ENCODE measurements around the gene CNTN4. TPM values are rescaled to one million over a fixed set of nuclear protein-coding genes. Genes with fewer than 3 reads are reported as not detected.

CNTN4 gene
- total RNA-seq, 2 experiments from 2014 or later, result not detected

GRCh38 chr3:2774481-2775249 lies 676.0 kb downstream of the CNTN4 start:
- no peaks in the 10 kb centered on the region for H3K4me1 Mint-ChIP-seq (ENCODE audit: low read depth)
- ChIA-PET POLR2A (no interaction called here), CTCF (no interaction called here)
- H3K27ac Mint-ChIP-seq, result no peak overlapping the region
- no peak for ATAC-seq
- H3K27me3 Mint-ChIP-seq, result no peaks in the 10 kb centered on the region
- no peak overlapping the region for H3K4me3 Mint-ChIP-seq
- DNase-seq, result no peak
- no peaks in the 10 kb centered on the region for H3K9me3 Mint-ChIP-seq
- H3K36me3 Mint-ChIP-seq (ENCODE audit: low read depth), result no peaks in the 10 kb centered on the region
- intact Hi-C loops (cut with micrococcal nuclease), result no loop called here
- TF ChIP-seq CTCF (IDR thresholded peaks at IDR 0.05), result no peak

GRCh38 chr3:2783261-2783660 lies 684.6 kb downstream of the CNTN4 start:
- Mint-ChIP-seq H3K27ac (no peak overlapping the region), H3K9me3 (no peaks in the 10 kb centered on the region), H3K36me3 (ENCODE audit: low read depth) (no peaks in the 10 kb centered on the region), H3K4me3 (no peak overlapping the region), H3K4me1 (ENCODE audit: low read depth) (no peaks in the 10 kb centered on the region), H3K27me3 (no peaks in the 10 kb centered on the region)
- no peak for TF ChIP-seq CTCF (IDR thresholded peaks at IDR 0.05)
- ATAC-seq (no peak), DNase-seq (no peak)
- POLR2A ChIA-PET, result no interaction called here
- intact Hi-C loops (cut with micrococcal nuclease), result no loop called here
- CTCF ChIA-PET, result no interaction called here

GRCh38 chr3:2784627-2785026 lies 686.0 kb downstream of the CNTN4 start:
- ATAC-seq, result no peak
- intact Hi-C loops (cut with micrococcal nuclease), result no loop called here

GRCh38 chr3:2790266-2790815 lies 691.7 kb downstream of the CNTN4 start:
- no peak overlapping the region for H3K4me3 Mint-ChIP-seq

More at GRCh38 chr3:2784627-2785026, 686.0 kb downstream of the CNTN4 start:
- POLR2A ChIA-PET, result no interaction called here
- Mint-ChIP-seq H3K27me3 (no peaks in the 10 kb centered on the region), H3K4me1 (ENCODE audit: low read depth) (no peaks in the 10 kb centered on the region), H3K36me3 (ENCODE audit: low read depth) (no peaks in the 10 kb centered on the region), H3K9me3 (no peaks in the 10 kb centered on the region), H3K27ac (no peak overlapping the region), H3K4me3 (no peak overlapping the region)
- no peak for TF ChIP-seq CTCF (IDR thresholded peaks at IDR 0.05)
- DNase-seq, result no peak
- CTCF ChIA-PET, result no interaction called here

More at GRCh38 chr3:2790266-2790815, 691.7 kb downstream of the CNTN4 start:
- intact Hi-C loops (cut with micrococcal nuclease), result no loop called here
- H3K4me1 Mint-ChIP-seq (ENCODE audit: low read depth), result no peaks in the 10 kb centered on the region
- DNase-seq, result no peak
- ChIA-PET POLR2A (no interaction called here), CTCF (no interaction called here)
- no peaks in the 10 kb centered on the region for H3K36me3 Mint-ChIP-seq (ENCODE audit: low read depth)
- TF ChIP-seq CTCF (IDR thresholded peaks at IDR 0.05), result no peak
- ATAC-seq, result no peak
- no peaks in the 10 kb centered on the region for H3K9me3 Mint-ChIP-seq
- no peaks in the 10 kb centered on the region for H3K27me3 Mint-ChIP-seq
- H3K27ac Mint-ChIP-seq, result no peak overlapping the region
